ENCODE measurements around the gene GPR61.

The GPR61 gene

DNA sequence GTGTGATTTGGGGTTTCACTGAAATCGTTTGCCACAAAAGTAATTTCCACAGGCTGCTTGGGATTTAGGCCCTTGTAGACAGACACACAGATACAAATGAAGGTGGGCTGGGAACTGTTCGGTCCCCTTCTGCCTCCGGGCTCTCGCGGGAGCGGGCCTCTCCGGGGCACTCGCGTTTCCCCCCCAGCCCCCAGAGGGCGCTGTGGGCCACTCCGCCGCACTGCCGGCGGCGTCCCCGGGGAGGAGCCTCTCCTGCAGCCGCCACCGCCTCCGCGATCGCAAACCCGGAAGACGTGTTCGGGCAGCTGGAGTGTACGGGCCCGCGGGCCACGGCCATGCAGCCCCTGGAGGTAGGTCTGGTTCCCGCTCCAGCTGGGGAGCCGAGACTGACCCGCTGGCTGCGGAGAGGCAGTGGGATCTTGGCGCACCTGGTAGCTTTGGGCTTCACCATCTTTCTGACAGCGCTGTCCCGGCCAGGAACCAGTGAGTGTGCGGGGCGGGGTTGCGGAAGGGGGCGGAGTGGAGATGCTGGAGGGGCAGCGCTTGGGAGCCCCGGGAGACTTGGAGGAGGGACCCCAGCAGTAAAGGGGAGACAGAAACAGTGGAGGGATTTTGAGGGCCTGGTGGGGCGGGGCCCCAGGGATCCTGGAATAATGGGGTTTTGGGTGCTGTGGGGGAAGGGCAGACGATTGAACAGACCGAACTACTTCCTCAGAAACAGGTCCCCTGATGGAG lies 45.7 kb upstream of the GPR61 start, which contains the start of gene CYB561D1 (continued):
- TF ChIP-seq ZNF791 (tag by site-specific recombination; IDR thresholded peaks at IDR 0.05): no peak
- TF ChIP-seq OVOL3 (tag by site-specific recombination; IDR thresholded peaks at IDR 0.05): no peak
- peak; percentile 83 for TF ChIP-seq ZFP37 (tag by site-specific recombination; IDR thresholded peaks at IDR 0.05)
- TF ChIP-seq, protein P1, sequence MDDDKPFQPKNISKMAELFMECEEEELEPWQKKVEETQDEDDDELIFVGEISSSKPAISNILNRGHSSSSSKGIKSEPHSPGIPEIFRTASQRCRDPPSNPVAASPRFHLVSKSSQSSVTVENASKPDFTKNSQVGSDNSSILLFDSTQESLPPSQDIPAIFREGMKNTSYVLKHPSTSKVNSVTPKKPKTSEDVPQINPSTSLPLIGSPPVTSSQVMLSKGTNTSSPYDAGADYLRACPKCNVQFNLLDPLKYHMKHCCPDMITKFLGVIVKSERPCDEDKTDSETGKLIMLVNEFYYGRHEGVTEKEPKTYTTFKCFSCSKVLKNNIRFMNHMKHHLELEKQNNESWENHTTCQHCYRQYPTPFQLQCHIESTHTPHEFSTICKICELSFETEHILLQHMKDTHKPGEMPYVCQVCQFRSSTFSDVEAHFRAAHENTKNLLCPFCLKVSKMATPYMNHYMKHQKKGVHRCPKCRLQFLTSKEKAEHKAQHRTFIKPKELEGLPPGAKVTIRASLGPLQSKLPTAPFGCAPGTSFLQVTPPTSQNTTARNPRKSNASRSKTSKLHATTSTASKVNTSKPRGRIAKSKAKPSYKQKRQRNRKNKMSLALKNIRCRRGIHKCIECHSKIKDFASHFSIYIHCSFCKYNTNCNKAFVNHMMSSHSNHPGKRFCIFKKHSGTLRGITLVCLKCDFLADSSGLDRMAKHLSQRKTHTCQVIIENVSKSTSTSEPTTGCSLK (tag by site-specific recombination; IDR thresholded peaks at IDR 0.05): no peak
- TF ChIP-seq, protein P2, sequence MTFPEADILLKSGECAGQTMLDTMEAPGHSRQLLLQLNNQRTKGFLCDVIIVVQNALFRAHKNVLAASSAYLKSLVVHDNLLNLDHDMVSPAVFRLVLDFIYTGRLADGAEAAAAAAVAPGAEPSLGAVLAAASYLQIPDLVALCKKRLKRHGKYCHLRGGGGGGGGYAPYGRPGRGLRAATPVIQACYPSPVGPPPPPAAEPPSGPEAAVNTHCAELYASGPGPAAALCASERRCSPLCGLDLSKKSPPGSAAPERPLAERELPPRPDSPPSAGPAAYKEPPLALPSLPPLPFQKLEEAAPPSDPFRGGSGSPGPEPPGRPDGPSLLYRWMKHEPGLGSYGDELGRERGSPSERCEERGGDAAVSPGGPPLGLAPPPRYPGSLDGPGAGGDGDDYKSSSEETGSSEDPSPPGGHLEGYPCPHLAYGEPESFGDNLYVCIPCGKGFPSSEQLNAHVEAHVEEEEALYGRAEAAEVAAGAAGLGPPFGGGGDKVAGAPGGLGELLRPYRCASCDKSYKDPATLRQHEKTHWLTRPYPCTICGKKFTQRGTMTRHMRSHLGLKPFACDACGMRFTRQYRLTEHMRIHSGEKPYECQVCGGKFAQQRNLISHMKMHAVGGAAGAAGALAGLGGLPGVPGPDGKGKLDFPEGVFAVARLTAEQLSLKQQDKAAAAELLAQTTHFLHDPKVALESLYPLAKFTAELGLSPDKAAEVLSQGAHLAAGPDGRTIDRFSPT (tag by site-specific recombination; IDR thresholded peaks at IDR 0.05): no peak
- TF ChIP-seq, protein P3, sequence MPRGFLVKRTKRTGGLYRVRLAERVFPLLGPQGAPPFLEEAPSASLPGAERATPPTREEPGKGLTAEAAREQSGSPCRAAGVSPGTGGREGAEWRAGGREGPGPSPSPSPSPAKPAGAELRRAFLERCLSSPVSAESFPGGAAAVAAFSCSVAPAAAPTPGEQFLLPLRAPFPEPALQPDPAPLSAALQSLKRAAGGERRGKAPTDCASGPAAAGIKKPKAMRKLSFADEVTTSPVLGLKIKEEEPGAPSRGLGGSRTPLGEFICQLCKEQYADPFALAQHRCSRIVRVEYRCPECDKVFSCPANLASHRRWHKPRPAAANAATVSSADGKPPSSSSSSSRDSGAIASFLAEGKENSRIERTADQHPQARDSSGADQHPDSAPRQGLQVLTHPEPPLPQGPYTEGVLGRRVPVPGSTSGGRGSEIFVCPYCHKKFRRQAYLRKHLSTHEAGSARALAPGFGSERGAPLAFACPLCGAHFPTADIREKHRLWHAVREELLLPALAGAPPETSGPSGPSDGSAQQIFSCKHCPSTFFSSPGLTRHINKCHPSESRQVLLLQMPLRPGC (tag by site-specific recombination; IDR thresholded peaks at IDR 0.05): 0 out of 2 replicates have a peak, but pooled peaks have one; percentile 20
- TF ChIP-seq ZNF610 (tag by site-specific recombination; IDR thresholded peaks at IDR 0.05; ENCODE audit: borderline replicate concordance): no peak
- TF ChIP-seq, protein P4, sequence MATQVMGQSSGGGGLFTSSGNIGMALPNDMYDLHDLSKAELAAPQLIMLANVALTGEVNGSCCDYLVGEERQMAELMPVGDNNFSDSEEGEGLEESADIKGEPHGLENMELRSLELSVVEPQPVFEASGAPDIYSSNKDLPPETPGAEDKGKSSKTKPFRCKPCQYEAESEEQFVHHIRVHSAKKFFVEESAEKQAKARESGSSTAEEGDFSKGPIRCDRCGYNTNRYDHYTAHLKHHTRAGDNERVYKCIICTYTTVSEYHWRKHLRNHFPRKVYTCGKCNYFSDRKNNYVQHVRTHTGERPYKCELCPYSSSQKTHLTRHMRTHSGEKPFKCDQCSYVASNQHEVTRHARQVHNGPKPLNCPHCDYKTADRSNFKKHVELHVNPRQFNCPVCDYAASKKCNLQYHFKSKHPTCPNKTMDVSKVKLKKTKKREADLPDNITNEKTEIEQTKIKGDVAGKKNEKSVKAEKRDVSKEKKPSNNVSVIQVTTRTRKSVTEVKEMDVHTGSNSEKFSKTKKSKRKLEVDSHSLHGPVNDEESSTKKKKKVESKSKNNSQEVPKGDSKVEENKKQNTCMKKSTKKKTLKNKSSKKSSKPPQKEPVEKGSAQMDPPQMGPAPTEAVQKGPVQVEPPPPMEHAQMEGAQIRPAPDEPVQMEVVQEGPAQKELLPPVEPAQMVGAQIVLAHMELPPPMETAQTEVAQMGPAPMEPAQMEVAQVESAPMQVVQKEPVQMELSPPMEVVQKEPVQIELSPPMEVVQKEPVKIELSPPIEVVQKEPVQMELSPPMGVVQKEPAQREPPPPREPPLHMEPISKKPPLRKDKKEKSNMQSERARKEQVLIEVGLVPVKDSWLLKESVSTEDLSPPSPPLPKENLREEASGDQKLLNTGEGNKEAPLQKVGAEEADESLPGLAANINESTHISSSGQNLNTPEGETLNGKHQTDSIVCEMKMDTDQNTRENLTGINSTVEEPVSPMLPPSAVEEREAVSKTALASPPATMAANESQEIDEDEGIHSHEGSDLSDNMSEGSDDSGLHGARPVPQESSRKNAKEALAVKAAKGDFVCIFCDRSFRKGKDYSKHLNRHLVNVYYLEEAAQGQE (tag by site-specific recombination; IDR thresholded peaks at IDR 0.05): peak; percentile 61
- no peak for TF ChIP-seq ZNF768 (tag by site-specific recombination; IDR thresholded peaks at IDR 0.05)
- TF ChIP-seq, protein P5, sequence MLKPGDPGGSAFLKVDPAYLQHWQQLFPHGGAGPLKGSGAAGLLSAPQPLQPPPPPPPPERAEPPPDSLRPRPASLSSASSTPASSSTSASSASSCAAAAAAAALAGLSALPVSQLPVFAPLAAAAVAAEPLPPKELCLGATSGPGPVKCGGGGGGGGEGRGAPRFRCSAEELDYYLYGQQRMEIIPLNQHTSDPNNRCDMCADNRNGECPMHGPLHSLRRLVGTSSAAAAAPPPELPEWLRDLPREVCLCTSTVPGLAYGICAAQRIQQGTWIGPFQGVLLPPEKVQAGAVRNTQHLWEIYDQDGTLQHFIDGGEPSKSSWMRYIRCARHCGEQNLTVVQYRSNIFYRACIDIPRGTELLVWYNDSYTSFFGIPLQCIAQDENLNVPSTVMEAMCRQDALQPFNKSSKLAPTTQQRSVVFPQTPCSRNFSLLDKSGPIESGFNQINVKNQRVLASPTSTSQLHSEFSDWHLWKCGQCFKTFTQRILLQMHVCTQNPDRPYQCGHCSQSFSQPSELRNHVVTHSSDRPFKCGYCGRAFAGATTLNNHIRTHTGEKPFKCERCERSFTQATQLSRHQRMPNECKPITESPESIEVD (tag by site-specific recombination; IDR thresholded peaks at IDR 0.05): no peak
- TF ChIP-seq TCF7L2 (IDR thresholded peaks at IDR 0.05; ENCODE audit: borderline replicate concordance, low read depth, low read length): no peak
- TF ChIP-seq ZNF16 (tag by site-specific recombination; IDR thresholded peaks at IDR 0.05; ENCODE audit: low read depth): no peak
- TF ChIP-seq, protein P6, sequence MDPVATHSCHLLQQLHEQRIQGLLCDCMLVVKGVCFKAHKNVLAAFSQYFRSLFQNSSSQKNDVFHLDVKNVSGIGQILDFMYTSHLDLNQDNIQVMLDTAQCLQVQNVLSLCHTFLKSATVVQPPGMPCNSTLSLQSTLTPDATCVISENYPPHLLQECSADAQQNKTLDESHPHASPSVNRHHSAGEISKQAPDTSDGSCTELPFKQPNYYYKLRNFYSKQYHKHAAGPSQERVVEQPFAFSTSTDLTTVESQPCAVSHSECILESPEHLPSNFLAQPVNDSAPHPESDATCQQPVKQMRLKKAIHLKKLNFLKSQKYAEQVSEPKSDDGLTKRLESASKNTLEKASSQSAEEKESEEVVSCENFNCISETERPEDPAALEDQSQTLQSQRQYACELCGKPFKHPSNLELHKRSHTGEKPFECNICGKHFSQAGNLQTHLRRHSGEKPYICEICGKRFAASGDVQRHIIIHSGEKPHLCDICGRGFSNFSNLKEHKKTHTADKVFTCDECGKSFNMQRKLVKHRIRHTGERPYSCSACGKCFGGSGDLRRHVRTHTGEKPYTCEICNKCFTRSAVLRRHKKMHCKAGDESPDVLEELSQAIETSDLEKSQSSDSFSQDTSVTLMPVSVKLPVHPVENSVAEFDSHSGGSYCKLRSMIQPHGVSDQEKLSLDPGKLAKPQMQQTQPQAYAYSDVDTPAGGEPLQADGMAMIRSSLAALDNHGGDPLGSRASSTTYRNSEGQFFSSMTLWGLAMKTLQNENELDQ (tag by site-specific recombination; IDR thresholded peaks at IDR 0.05; ENCODE audit: low read depth): no peak
- TF ChIP-seq, protein P7, sequence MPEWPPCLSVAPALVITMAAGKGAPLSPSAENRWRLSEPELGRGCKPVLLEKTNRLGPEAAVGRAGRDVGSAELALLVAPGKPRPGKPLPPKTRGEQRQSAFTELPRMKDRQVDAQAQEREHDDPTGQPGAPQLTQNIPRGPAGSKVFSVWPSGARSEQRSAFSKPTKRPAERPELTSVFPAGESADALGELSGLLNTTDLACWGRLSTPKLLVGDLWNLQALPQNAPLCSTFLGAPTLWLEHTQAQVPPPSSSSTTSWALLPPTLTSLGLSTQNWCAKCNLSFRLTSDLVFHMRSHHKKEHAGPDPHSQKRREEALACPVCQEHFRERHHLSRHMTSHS (tag by site-specific recombination; IDR thresholded peaks at IDR 0.05): no peak
- peak; percentile 36 for TF ChIP-seq YY1 (tag by site-specific recombination; IDR thresholded peaks at IDR 0.05)
- TF ChIP-seq KLF10 (tag by site-specific recombination; IDR thresholded peaks at IDR 0.05): peak; percentile 66
- TF ChIP-seq MEIS1 (CRISPR knock-in tag; IDR thresholded peaks at IDR 0.05; ENCODE audit: borderline replicate concordance): no peak
- no peak for TF ChIP-seq PRDM1 (tag by site-specific recombination; IDR thresholded peaks at IDR 0.05)
- TF ChIP-seq, protein P8, sequence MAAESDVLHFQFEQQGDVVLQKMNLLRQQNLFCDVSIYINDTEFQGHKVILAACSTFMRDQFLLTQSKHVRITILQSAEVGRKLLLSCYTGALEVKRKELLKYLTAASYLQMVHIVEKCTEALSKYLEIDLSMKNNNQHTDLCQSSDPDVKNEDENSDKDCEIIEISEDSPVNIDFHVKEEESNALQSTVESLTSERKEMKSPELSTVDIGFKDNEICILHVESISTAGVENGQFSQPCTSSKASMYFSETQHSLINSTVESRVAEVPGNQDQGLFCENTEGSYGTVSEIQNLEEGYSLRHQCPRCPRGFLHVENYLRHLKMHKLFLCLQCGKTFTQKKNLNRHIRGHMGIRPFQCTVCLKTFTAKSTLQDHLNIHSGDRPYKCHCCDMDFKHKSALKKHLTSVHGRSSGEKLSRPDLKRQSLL (tag by site-specific recombination; IDR thresholded peaks at IDR 0.05): 0 out of 2 replicates have a peak, but pooled peaks have one; percentile 66
- peak; percentile 88 for TF ChIP-seq ZBTB20 (tag by site-specific recombination; IDR thresholded peaks at IDR 0.05)
